OCI-LY3 (cell line): ENCODE data around the gene TCF23.

ENCODE experiments used
- CTCF ChIP-seq: fragments of 200-600, 300-600 bp; sonication (generic); IDR thresholded peaks from 2 replicates; pipeline ENCODE4 v1.5.1; 2014; ENCODE audit warnings: antibody characterized with exemption, low read length, low read depth
- EZH2phosphoT487 ChIP-seq: fragments of 200-600 bp; shearing (Covaris generic); IDR thresholded peaks from 2 replicates; pipeline ENCODE4 v1.6.1; 2018; ENCODE audit warnings: antibody characterized with exemption, mixed run types, low read depth

DNA sequence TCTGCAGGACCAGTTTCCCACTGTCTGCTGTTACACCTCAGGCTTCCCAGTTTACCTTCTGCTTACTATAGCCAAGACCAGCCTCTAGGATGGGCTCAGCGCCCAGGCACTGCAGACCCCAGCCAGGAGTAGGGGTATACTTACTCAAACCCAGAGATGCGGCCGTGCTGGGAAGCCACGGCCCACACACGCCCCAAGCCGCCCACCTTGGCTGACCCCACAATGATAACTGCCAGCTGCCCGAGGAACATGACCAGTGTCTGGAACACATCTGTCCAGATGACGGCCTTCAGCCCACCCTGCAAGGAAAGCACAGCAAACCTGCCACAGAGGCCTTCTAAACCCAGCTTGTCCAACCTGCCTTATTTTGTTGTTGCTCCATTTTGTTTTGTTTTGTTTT is 56.4 kb downstream of the TCF23 start:
- TF ChIP-seq CTCF: no peak
- TF ChIP-seq EZH2phosphoT487: no peak
